ENCODE results near the gene LIFR. TPM values are rescaled to one million over a fixed set of nuclear protein-coding genes. Genes with fewer than 3 reads are reported as not detected.

LIFR gene
- total and polyA plus RNA-seq, 12 donors = 6.0 to 58.8 (median 41.8) TPM

- H3K4me1 ChIP-seq = peaks cover 0 to 4% (median 0%) of the 10 kb centered on the region in 9 donors
- TF ChIP-seq, protein P1, sequence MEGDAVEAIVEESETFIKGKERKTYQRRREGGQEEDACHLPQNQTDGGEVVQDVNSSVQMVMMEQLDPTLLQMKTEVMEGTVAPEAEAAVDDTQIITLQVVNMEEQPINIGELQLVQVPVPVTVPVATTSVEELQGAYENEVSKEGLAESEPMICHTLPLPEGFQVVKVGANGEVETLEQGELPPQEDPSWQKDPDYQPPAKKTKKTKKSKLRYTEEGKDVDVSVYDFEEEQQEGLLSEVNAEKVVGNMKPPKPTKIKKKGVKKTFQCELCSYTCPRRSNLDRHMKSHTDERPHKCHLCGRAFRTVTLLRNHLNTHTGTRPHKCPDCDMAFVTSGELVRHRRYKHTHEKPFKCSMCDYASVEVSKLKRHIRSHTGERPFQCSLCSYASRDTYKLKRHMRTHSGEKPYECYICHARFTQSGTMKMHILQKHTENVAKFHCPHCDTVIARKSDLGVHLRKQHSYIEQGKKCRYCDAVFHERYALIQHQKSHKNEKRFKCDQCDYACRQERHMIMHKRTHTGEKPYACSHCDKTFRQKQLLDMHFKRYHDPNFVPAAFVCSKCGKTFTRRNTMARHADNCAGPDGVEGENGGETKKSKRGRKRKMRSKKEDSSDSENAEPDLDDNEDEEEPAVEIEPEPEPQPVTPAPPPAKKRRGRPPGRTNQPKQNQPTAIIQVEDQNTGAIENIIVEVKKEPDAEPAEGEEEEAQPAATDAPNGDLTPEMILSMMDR (IDR thresholded peaks at IDR 0.05) = no peak
- peaks cover 0 to 94% (median 13%) of the 10 kb centered on the region in 9 donors for H3K36me3 ChIP-seq
- intact Hi-C loops (cut with DNase I) = loop anchor here in 1 of 10 donors (2.0 kb wide), 1 partner anchor 18 kb away; no protein-coding TSS in a partner anchor
- no peaks in the 10 kb centered on the region for H3K27me3 ChIP-seq
- DNase-seq (no peak), ATAC-seq (no peak)
- H3K9me3 ChIP-seq = no peaks in the 10 kb centered on the region
- H3K27ac ChIP-seq = no peak overlapping the region
- WGBS, 2 donors = 71 to 80% methylated on average over 5 of the region's 5 CpGs
- no peak overlapping the region for H3K4me3 ChIP-seq
Observed at GRCh38 chr5:38509185-38509584, 47.3 kb downstream of the LIFR start.

DNA sequence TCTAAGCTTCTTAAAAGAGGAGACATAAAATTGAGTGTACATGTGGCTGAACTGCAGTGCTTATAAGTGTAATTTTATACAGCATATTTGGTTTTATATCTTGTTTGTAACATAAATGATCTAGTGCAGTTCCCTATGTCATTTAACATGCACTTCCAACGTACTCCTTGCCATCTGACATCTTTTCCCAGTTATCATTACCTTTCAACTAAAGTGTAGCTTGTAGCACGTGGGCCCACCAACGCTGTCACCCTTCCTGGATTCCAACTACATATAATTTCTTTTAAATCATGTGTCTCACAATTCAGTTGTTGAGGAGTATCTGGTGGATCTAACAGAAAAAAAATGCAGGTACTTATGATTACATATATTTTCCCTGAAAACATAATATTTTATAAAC, 50.1 kb downstream of the LIFR start:
- Histone ChIP-seq H3K9me3 (no peaks in the 10 kb centered on the region), H3K27ac (no peak overlapping the region), H3K27me3 (no peaks in the 10 kb centered on the region), H3K4me1 (peaks cover 0 to 4% (median 0%) of the 10 kb centered on the region in 9 donors), H3K36me3 (peaks cover 0 to 94% (median 12%) of the 10 kb centered on the region in 9 donors), H3K4me3 (no peak overlapping the region)
- ATAC-seq = no peak
- no peak for DNase-seq
- WGBS, 2 donors = 87 to 93% methylated on average over 3 of the region's 3 CpGs
- TF ChIP-seq, protein P1 (IDR thresholded peaks at IDR 0.05) = no peak
- intact Hi-C loops (cut with DNase I) = loop anchor here in 1 of 10 donors (2.0 kb wide), 1 partner anchor 16 kb away; no protein-coding TSS in a partner anchor

- ATAC-seq = no peak
- no peak for DNase-seq
- 89 to 92% methylated on average over 4 of the region's 4 CpGs for WGBS, 2 donors
Observed at GRCh38 chr5:38500573-38501260, 55.7 kb downstream of the LIFR start.

GRCh38 chr5:38497946-38498345, 58.5 kb downstream of the LIFR start:
- H3K9me3 ChIP-seq = no peaks in the 10 kb centered on the region
- no peak for DNase-seq
- no peak overlapping the region for H3K4me3 ChIP-seq
- no peaks in the 10 kb centered on the region for H3K4me1 ChIP-seq
- ATAC-seq = peak in 4 of 8 donors; percentile 51 to 61 (median 59)
- TF ChIP-seq, protein P1 (IDR thresholded peaks at IDR 0.05) = peak in 5 of 9 donors; percentile 8 to 48 (median 36)
- 76 to 83% methylated on average over 2 of the region's 2 CpGs for WGBS, 2 donors
- H3K36me3 ChIP-seq = peaks cover 0 to 98% (median 20%) of the 10 kb centered on the region in 9 donors
- H3K27me3 ChIP-seq = no peaks in the 10 kb centered on the region
- intact Hi-C loops (cut with DNase I) = loop anchor here in 1 of 10 donors (10.0 kb wide), 1 partner anchor 167 kb away; no protein-coding TSS in a partner anchor
- no peak overlapping the region for H3K27ac ChIP-seq

More at GRCh38 chr5:38500573-38501260, 55.7 kb downstream of the LIFR start:
- no peak overlapping the region for H3K4me3 ChIP-seq
- peaks cover 0 to 96% (median 12%) of the 10 kb centered on the region in 9 donors for H3K36me3 ChIP-seq
- H3K27ac ChIP-seq = no peak overlapping the region
- intact Hi-C loops (cut with DNase I) = no loop called here
- no peaks in the 10 kb centered on the region for H3K4me1 ChIP-seq
- no peaks in the 10 kb centered on the region for H3K27me3 ChIP-seq
- TF ChIP-seq, protein P1 (IDR thresholded peaks at IDR 0.05) = no peak
- no peaks in the 10 kb centered on the region for H3K9me3 ChIP-seq
